Large intestine (tissue), 3 donors: ENCODE results near the gene MAP1B. TPM values are rescaled to one million over a fixed set of nuclear protein-coding genes. Genes with fewer than 3 reads are reported as not detected.

Experiments
- DNase-seq, 2 donors: peaks; one replicate each; pipeline versions ENCODE4 v3.0.0 to v3.0.0-alpha.2; 2013
- H3K27ac ChIP-seq: one replicate; pipeline ENCODE4 v1.5.1; 2013; ENCODE audit warnings: low read length
- H3K27me3 ChIP-seq: 2 replicates; pipeline ENCODE4 v1.6.1; 2013; ENCODE audit warnings: low read length; ENCODE audit not compliant: control insufficient read depth, insufficient read depth
- H3K36me3 ChIP-seq: 2 replicates; pipeline ENCODE4 v1.6.1; 2013; ENCODE audit warnings: low read length; ENCODE audit not compliant: control insufficient read depth, insufficient read depth
- H3K4me1 ChIP-seq: one replicate; pipeline ENCODE4 v1.6.1; 2013; ENCODE audit warnings: low read length; ENCODE audit not compliant: control insufficient read depth, insufficient read depth
- H3K4me3 ChIP-seq: one replicate; pipeline ENCODE4 v1.5.1; 2013; ENCODE audit warnings: low read length
- H3K9me3 ChIP-seq: one replicate; pipeline ENCODE4 v1.6.1; 2013; ENCODE audit warnings: mild to moderate bottlenecking, low read depth, low read length, moderate library complexity; ENCODE audit not compliant: control insufficient read depth
- WGBS: methylation state at CpG from one replicate; pipeline ENCODE4 v1.1.5; 2013; ENCODE audit warnings: low lambda C conversion rate; ENCODE audit not compliant: insufficient coverage; 5-methylcytosine and 5-hydroxymethylcytosine counted together
- polyA plus RNA-seq: library from polyadenylated mRNA; unstranded; fragments of 120-200 nt; gene quantifications from one replicate; pipeline ENCODE4 v1.2.1, GENCODE V29; 2013

The MAP1B gene
- polyA plus RNA-seq, 1 donor, result 31.0 TPM

GRCh38 chr5:72206160-72206559, 98.9 kb downstream of the MAP1B start:
- Histone ChIP-seq H3K27me3 (no peaks in the 10 kb centered on the region), H3K36me3 (peaks cover 11% of the 10 kb centered on the region), H3K9me3 (no peaks in the 10 kb centered on the region), H3K4me1 (no peaks in the 10 kb centered on the region), H3K4me3 (no peak overlapping the region), H3K27ac (no peak overlapping the region)
- DNase-seq, result no peak
- no CpG with 5 or more reads among the region's 3 CpGs for WGBS

- no peak overlapping the region for H3K27ac ChIP-seq
- 100% methylated on average over 1 of the region's 3 CpGs for WGBS
- H3K36me3 ChIP-seq, result peaks cover 11% of the 10 kb centered on the region
- no peaks in the 10 kb centered on the region for H3K9me3 ChIP-seq
- no peaks in the 10 kb centered on the region for H3K4me1 ChIP-seq
- no peak overlapping the region for H3K4me3 ChIP-seq
- DNase-seq, result no peak
- H3K27me3 ChIP-seq, result no peaks in the 10 kb centered on the region
Observed at GRCh38 chr5:72206994-72207393, 99.7 kb downstream of the MAP1B start.

GRCh38 chr5:72208324-72208926, 101.2 kb downstream of the MAP1B start:
- Histone ChIP-seq H3K4me3 (no peak overlapping the region), H3K4me1 (no peaks in the 10 kb centered on the region), H3K27me3 (no peaks in the 10 kb centered on the region), H3K9me3 (no peaks in the 10 kb centered on the region), H3K27ac (no peak overlapping the region), H3K36me3 (peaks cover 9% of the 10 kb centered on the region)
- no peak for DNase-seq
- 90% methylated on average over 2 of the region's 3 CpGs for WGBS

DNA sequence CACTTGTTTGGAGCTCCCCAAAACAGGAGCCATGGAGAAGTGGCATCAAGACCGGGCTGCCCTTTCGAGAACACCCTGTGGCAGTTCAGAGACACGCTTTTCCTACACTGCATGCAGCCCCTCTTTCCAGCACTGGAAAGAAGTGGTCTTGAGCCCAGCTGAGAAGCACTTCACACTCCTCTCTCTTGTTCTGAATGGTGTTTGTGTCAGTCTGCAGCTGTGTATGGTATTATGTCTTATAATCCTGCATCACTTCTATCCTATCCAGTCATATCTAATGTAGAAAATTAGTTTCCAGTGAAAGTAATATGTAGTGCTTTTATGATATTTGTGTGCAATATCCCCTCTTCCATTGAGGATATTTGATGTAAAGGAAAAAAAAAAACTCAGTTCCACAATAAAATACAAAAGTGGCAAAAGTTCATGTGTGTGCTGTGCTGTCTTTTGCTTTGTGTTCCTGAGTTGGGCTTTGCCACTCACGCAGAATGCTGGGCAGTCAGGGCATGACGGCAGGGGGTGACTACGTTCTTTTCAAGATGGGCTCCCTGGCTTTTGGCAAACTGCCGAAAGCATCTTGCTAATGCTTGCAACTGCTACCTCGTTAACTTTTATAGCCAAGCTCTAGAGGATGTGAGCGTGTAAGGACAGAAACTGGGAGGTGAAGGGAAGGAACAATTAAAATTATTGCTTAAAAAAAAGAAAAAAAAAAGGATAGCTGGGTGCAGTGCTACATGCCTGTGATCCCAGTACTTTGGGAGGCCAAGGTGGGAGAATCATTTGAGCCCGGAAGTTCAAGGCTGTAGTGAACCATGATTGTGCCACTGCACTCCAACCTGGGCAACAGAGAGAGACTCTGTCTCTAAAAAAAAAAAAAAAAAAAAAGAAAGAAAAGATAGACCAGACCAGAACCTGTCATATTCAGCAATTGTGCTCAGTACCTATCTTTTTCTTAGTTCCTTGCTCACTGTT, 102.2 kb downstream of the MAP1B start:
- no peaks in the 10 kb centered on the region for H3K27me3 ChIP-seq
- DNase-seq, result no peak

GRCh38 chr5:72210888-72211678, 103.8 kb downstream of the MAP1B start:
- WGBS, result 73% methylated on average over 2 of the region's 6 CpGs
- no peaks in the 10 kb centered on the region for H3K36me3 ChIP-seq
- no peaks in the 10 kb centered on the region for H3K9me3 ChIP-seq
- no peaks in the 10 kb centered on the region for H3K4me1 ChIP-seq
- H3K27me3 ChIP-seq, result no peaks in the 10 kb centered on the region
- H3K4me3 ChIP-seq, result no peak overlapping the region
- no peak overlapping the region for H3K27ac ChIP-seq
- no peak for DNase-seq

More for the DNA sequence above, 102.2 kb downstream of the MAP1B start:
- WGBS, result 81% methylated on average over 4 of the region's 10 CpGs
- Histone ChIP-seq H3K4me1 (no peaks in the 10 kb centered on the region), H3K4me3 (no peak overlapping the region), H3K9me3 (no peaks in the 10 kb centered on the region), H3K36me3 (peaks cover 7% of the 10 kb centered on the region), H3K27ac (no peak overlapping the region)

- DNase-seq, result no peak
- Histone ChIP-seq H3K27ac (no peak overlapping the region), H3K4me3 (no peak overlapping the region), H3K27me3 (no peaks in the 10 kb centered on the region), H3K36me3 (no peaks in the 10 kb centered on the region), H3K4me1 (no peaks in the 10 kb centered on the region), H3K9me3 (no peaks in the 10 kb centered on the region)
- 94% methylated on average over 2 of the region's 2 CpGs for WGBS
Observed at GRCh38 chr5:72212171-72212570, 104.9 kb downstream of the MAP1B start.

DNA sequence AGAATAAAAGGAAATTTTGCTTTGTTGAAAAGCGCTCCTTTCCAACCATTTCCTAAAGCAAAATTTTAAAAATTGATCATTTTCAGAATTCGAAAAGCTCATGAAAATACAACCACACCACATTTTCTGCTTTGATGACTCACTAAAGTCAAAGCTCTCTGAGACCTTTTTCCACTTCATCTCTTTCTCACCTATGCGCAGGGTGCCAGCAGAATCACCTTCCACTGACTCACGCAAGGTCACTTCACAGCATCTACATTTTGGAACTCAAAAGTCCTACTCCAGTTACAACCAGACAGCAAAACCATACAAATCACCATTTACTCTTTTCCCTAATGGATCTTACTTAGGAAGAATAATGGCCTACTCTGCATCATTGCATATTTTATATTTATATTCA, 106.2 kb downstream of the MAP1B start:
- Histone ChIP-seq H3K27me3 (no peaks in the 10 kb centered on the region), H3K27ac (no peak overlapping the region), H3K9me3 (no peaks in the 10 kb centered on the region), H3K4me1 (no peaks in the 10 kb centered on the region), H3K36me3 (peaks cover 8% of the 10 kb centered on the region), H3K4me3 (no peak overlapping the region)
- DNase-seq, result no peak
- 100% methylated on average over 2 of the region's 4 CpGs for WGBS

GRCh38 chr5:72214168-72214567, 106.9 kb downstream of the MAP1B start:
- no peak overlapping the region for H3K4me3 ChIP-seq
- no peak for DNase-seq
- no peak overlapping the region for H3K27ac ChIP-seq
- H3K4me1 ChIP-seq, result no peaks in the 10 kb centered on the region
- peaks cover 15% of the 10 kb centered on the region for H3K36me3 ChIP-seq
- no peaks in the 10 kb centered on the region for H3K27me3 ChIP-seq
- WGBS, result 100% methylated on average over 1 of the region's 4 CpGs
- H3K9me3 ChIP-seq, result no peaks in the 10 kb centered on the region

DNA sequence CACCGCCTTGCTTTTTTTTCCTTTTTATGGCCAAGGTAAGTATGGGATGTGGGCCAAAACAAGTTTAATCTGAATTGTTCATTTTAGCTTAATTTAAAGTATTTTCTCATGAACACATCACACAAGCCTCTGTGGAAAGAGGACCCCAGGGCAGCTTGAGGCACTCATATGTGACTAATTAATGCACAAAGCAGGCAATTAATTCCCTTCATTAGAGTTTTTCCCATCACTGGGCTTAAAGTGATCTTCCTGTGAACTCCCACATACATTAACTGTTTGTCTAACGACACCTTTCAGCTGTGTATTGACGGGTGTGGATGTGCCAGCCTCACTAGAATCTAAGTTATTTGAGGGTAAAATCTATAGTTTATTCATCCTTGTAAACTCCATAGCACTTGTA, 109.5 kb downstream of the MAP1B start:
- Histone ChIP-seq H3K27ac (no peak overlapping the region), H3K4me1 (no peaks in the 10 kb centered on the region), H3K9me3 (no peaks in the 10 kb centered on the region), H3K36me3 (peaks cover 40% of the 10 kb centered on the region), H3K4me3 (no peak overlapping the region), H3K27me3 (no peaks in the 10 kb centered on the region)
- WGBS, result 85% methylated on average over 3 of the region's 3 CpGs
- no peak for DNase-seq

DNA sequence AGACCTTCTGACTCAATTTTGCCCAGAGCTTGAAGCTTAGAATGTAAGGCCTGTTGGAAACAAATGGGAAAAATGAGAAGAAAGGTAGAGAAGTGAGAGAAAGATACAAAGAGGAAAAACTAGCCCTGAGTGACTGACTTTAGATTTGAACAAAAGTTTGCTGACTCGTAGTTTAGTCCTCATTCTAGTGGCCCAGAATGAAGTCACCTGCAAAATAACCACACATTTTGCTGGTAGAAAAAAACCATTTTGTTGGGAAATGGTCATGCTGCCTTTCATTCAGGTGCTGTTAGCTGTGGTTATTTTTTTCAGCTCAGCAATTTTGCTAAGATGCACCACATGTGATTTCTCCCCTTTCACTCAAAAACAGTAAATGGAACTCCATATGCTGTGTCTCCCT, 113.8 kb downstream of the MAP1B start:
- no peak for DNase-seq

More for the DNA sequence above, 113.8 kb downstream of the MAP1B start:
- Histone ChIP-seq H3K27me3 (no peaks in the 10 kb centered on the region), H3K36me3 (peaks cover 69% of the 10 kb centered on the region), H3K9me3 (no peaks in the 10 kb centered on the region), H3K4me1 (no peaks in the 10 kb centered on the region), H3K27ac (no peak overlapping the region), H3K4me3 (no peak overlapping the region)
- no CpG with 5 or more reads among the region's 1 CpG for WGBS
